Stimulated activated naive CD8-positive, alpha-beta T cell treated with anti-CD3 and anti-CD28 coated beads, Interleukin-15, Interleukin-2, amounts not matched to agents 100 U/mL and 50 U/mL, for 24 hours (primary cell): ENCODE data around the gene SUMO4.
"Not testable (repeated sequence)": the region's sequence is repeated elsewhere in the genome, so short reads cannot be mapped to it uniquely, and the experiment has no call there.

Source experiments
- ATAC-seq: fragments of 150-1000 bp; cut with Tn5 transposase; one replicate; pipeline ENCODE4 v1.10.0; 2021
- DNase-seq: peaks from one replicate; pipeline ENCODE4 v3.0.0; 2021

The SUMO4 gene

GRCh38 chr6:149431905-149432775 is 32.1 kb downstream of the SUMO4 start:
- ATAC-seq, result peak; percentile 93
- peak; percentile 93 for DNase-seq

- DNase-seq (no peak), ATAC-seq (no peak)
Measured at GRCh38 chr6:149433405-149433804, 33.3 kb downstream of the SUMO4 start.

- ATAC-seq (no peak), DNase-seq (no peak)
Measured at GRCh38 chr6:149433881-149434280, 33.8 kb downstream of the SUMO4 start.

- DNase-seq, result no peak
- ATAC-seq, result no peak
Measured at GRCh38 chr6:149435919-149436586, 36.0 kb downstream of the SUMO4 start.

GRCh38 chr6:149436647-149437046 is 36.6 kb downstream of the SUMO4 start:
- ATAC-seq (no peak), DNase-seq (no peak)

- ATAC-seq (no peak), DNase-seq (no peak)
Measured at GRCh38 chr6:149437212-149437611, 37.1 kb downstream of the SUMO4 start.

GRCh38 chr6:149438855-149439254 is 38.8 kb downstream of the SUMO4 start:
- ATAC-seq (no peak), DNase-seq (no peak)

GRCh38 chr6:149439626-149440025 is 39.6 kb downstream of the SUMO4 start:
- no peak for ATAC-seq
- no peak for DNase-seq

GRCh38 chr6:149440735-149441671 is 40.9 kb downstream of the SUMO4 start:
- DNase-seq (no peak), ATAC-seq (no peak)

- ATAC-seq, result no peak
- DNase-seq, result no peak
Measured at GRCh38 chr6:149441740-149442139, 41.7 kb downstream of the SUMO4 start.

GRCh38 chr6:149443411-149444181 is 43.5 kb downstream of the SUMO4 start:
- ATAC-seq, result no peak
- DNase-seq, result no peak

- not testable (repeated sequence) for ATAC-seq, DNase-seq
Measured at GRCh38 chr6:149444360-149445094, 44.5 kb downstream of the SUMO4 start.

- peak; percentile 22 for DNase-seq
- peak; percentile 64 for ATAC-seq
Measured at GRCh38 chr6:149445095-149445466, 45.0 kb downstream of the SUMO4 start.

- DNase-seq (no peak), ATAC-seq (no peak)
Measured at GRCh38 chr6:149445573-149445972, 45.5 kb downstream of the SUMO4 start.

GRCh38 chr6:149446791-149447376 is 46.8 kb downstream of the SUMO4 start:
- no peak for DNase-seq
- no peak for ATAC-seq

- no peak for DNase-seq
- ATAC-seq, result no peak
Measured at GRCh38 chr6:149448821-149449453, 48.9 kb downstream of the SUMO4 start.

- DNase-seq (no peak), ATAC-seq (no peak)
Measured at GRCh38 chr6:149449831-149450678, 50.0 kb downstream of the SUMO4 start.
